WTC11 (cell line): Measurements from ENCODE around the gene USH1G. TPM values are rescaled to one million over a fixed set of nuclear protein-coding genes. Genes with fewer than 3 reads are reported as not detected.

Experiments used
- ATAC-seq: fragments of 200-7000 bp; cut with Tn5 transposase; 2 replicates; pipeline ENCODE4 v1.10.0; 2021; ENCODE audit warnings: mild to moderate bottlenecking, moderate library complexity
- CTCF ChIA-PET: fragments of 300-600 bp; sonication (Branson Sonifier 250); formaldehyde crosslinking; loops from one replicate; lab custom pipeline; 2021; ENCODE audit warnings: antibody characterized with exemption; lab: Charles Lee
- POLR2A ChIA-PET: fragments of 350-600 bp; sonication (Branson Sonifier 250); formaldehyde crosslinking; loops from one replicate; lab custom pipeline; 2021; ENCODE audit warnings: antibody characterized with exemption; lab: Charles Lee
- DNase-seq: peaks from one replicate; pipeline ENCODE4 v3.0.0; 2021; ENCODE audit warnings: low spot score
- H3K27ac Mint-ChIP-seq: 2 replicates; pipeline ENCODE4 v1.8.0; 2021; ENCODE audit warnings: mixed read lengths
- H3K27me3 Mint-ChIP-seq: 2 replicates; pipeline ENCODE4 v1.8.0; 2021; ENCODE audit warnings: low read depth, mild to moderate bottlenecking, moderate library complexity, mixed read lengths
- H3K36me3 Mint-ChIP-seq: 2 replicates; pipeline ENCODE4 v1.8.0; 2021; ENCODE audit warnings: mixed read lengths
- H3K4me1 Mint-ChIP-seq: 2 replicates; pipeline ENCODE4 v1.8.0; 2022; ENCODE audit warnings: mixed read lengths
- H3K4me3 Mint-ChIP-seq: 2 replicates; pipeline ENCODE4 v1.8.0; 2021; ENCODE audit warnings: mild to moderate bottlenecking, moderate library complexity, mixed read lengths
- H3K9me3 Mint-ChIP-seq: 2 replicates; pipeline ENCODE4 v1.8.0; 2021; ENCODE audit warnings: mixed read lengths
- AFF4 ChIP-seq: sonication (generic); formaldehyde crosslinking; IDR thresholded peaks from 2 replicates; pipeline ENCODE4 v1.8.1; 2023; ENCODE audit warnings: mild to moderate bottlenecking, missing genetic modification reagents, borderline replicate concordance
- E2F4 ChIP-seq: sonication (generic); formaldehyde crosslinking; IDR thresholded peaks from 2 replicates; pipeline ENCODE4 v1.8.1; 2022; ENCODE audit warnings: low read depth, mild to moderate bottlenecking, moderate library complexity, missing genetic modification reagents, borderline replicate concordance
- ELF4 ChIP-seq: sonication (generic); formaldehyde crosslinking; IDR thresholded peaks from 2 replicates; pipeline ENCODE4 v1.8.1; 2022; ENCODE audit warnings: low read depth, mild to moderate bottlenecking, moderate library complexity, missing genetic modification reagents
- EMX1 ChIP-seq: fragments of 250-450 bp; sonication (Bioruptor Pico); IDR thresholded peaks from 2 replicates; pipeline ENCODE4 v1.8.0; 2021; ENCODE audit warnings: mild to moderate bottlenecking
- FOXK1 ChIP-seq: sonication (generic); formaldehyde crosslinking; IDR thresholded peaks from 2 replicates; pipeline ENCODE4 v1.8.0; 2022; ENCODE audit warnings: mild to moderate bottlenecking, moderate library complexity, missing genetic modification reagents
- FOXP1 ChIP-seq: sonication (generic); formaldehyde crosslinking; IDR thresholded peaks from 2 replicates; pipeline ENCODE4 v1.8.0; 2022; ENCODE audit warnings: missing genetic modification reagents, mild to moderate bottlenecking, moderate library complexity, borderline replicate concordance
- GTF2I ChIP-seq: fragments of 250-450 bp; sonication (Bioruptor Pico); conservative IDR thresholded peaks from 2 replicates; pipeline ENCODE4 v1.4.0; 2021; ENCODE audit warnings: mild to moderate bottlenecking
- HMGA2 ChIP-seq: fragments of 250-450 bp; sonication (Bioruptor Pico); IDR thresholded peaks from 2 replicates; pipeline ENCODE4 v1.4.0; 2021; ENCODE audit warnings: mild to moderate bottlenecking, moderate library complexity
- HMGXB4 ChIP-seq: sonication (generic); formaldehyde crosslinking; IDR thresholded peaks from 2 replicates; pipeline ENCODE4 v1.8.1; 2023; ENCODE audit warnings: mild to moderate bottlenecking, moderate library complexity, missing genetic modification reagents
- IRF2 ChIP-seq: sonication (generic); formaldehyde crosslinking; IDR thresholded peaks from 2 replicates; pipeline ENCODE4 v1.8.0; 2022; ENCODE audit warnings: low read depth, missing genetic modification reagents, borderline replicate concordance
- JAZF1 ChIP-seq: fragments of 250-450 bp; sonication (Bioruptor Pico); IDR thresholded peaks from 2 replicates; pipeline ENCODE4 v1.9.0; 2021; ENCODE audit warnings: moderate library complexity, mild to moderate bottlenecking, inconsistent platforms
- MAX ChIP-seq: sonication (generic); formaldehyde crosslinking; IDR thresholded peaks from 2 replicates; pipeline ENCODE4 v1.8.0; 2022; ENCODE audit warnings: mild to moderate bottlenecking, missing genetic modification reagents
- MXD4 ChIP-seq: fragments of 250-450 bp; sonication (Bioruptor Pico); IDR thresholded peaks from 2 replicates; pipeline ENCODE4 v1.8.0; 2021; ENCODE audit warnings: mild to moderate bottlenecking, moderate library complexity, borderline replicate concordance
- NFYB ChIP-seq: sonication (generic); formaldehyde crosslinking; conservative IDR thresholded peaks from 2 replicates; pipeline ENCODE4 v1.8.0; 2022; ENCODE audit warnings: low read depth, missing genetic modification reagents
- NR2C2 ChIP-seq: sonication (generic); formaldehyde crosslinking; IDR thresholded peaks from 2 replicates; pipeline ENCODE4 v1.8.0; 2022; ENCODE audit warnings: mild to moderate bottlenecking, missing genetic modification reagents
- RELA ChIP-seq: sonication (generic); formaldehyde crosslinking; IDR thresholded peaks from 2 replicates; pipeline ENCODE4 v1.8.1; 2022; ENCODE audit warnings: missing genetic modification reagents, mild to moderate bottlenecking, borderline replicate concordance
- SMAD3 ChIP-seq: sonication (generic); formaldehyde crosslinking; IDR thresholded peaks from 2 replicates; pipeline ENCODE4 v1.8.0; 2022; ENCODE audit warnings: missing genetic modification reagents, mild to moderate bottlenecking, borderline replicate concordance
- USF2 ChIP-seq: sonication (generic); formaldehyde crosslinking; IDR thresholded peaks from 2 replicates; pipeline ENCODE4 v1.8.1; 2023; ENCODE audit warnings: mild to moderate bottlenecking, missing genetic modification reagents, moderate library complexity
- ZNF121 ChIP-seq: sonication (generic); formaldehyde crosslinking; IDR thresholded peaks from 2 replicates; pipeline ENCODE4 v1.8.0; 2023; ENCODE audit warnings: missing genetic modification reagents
- ZNF138 ChIP-seq: sonication (generic); formaldehyde crosslinking; conservative IDR thresholded peaks from 2 replicates; pipeline ENCODE4 v1.8.1; 2022; ENCODE audit warnings: mild to moderate bottlenecking, moderate library complexity, missing genetic modification reagents
- ZNF263 ChIP-seq: sonication (generic); formaldehyde crosslinking; IDR thresholded peaks from 2 replicates; pipeline ENCODE4 v1.8.1; 2022; ENCODE audit warnings: low read depth, mild to moderate bottlenecking, moderate library complexity, missing genetic modification reagents
- ZNF317 ChIP-seq: sonication (generic); formaldehyde crosslinking; IDR thresholded peaks from 2 replicates; pipeline ENCODE4 v1.8.1; 2023; ENCODE audit warnings: low read depth, mild to moderate bottlenecking, moderate library complexity, missing genetic modification reagents, borderline replicate concordance
- ZNF423 ChIP-seq: fragments of 250-450 bp; sonication (Bioruptor Pico); IDR thresholded peaks from 2 replicates; pipeline ENCODE4 v2.1.2; 2022; ENCODE audit warnings: mild to moderate bottlenecking, moderate library complexity
- ZNF671 ChIP-seq: fragments of 250-450 bp; sonication (Bioruptor Pico); IDR thresholded peaks from 2 replicates; pipeline ENCODE4 v1.8.0; 2021; ENCODE audit warnings: mild to moderate bottlenecking
- ZSCAN18 ChIP-seq: fragments of 250-450 bp; sonication (Bioruptor Pico); IDR thresholded peaks from 2 replicates; pipeline ENCODE4 v2.1.2; 2022; ENCODE audit warnings: mild to moderate bottlenecking, moderate library complexity
- total RNA-seq: library from RNA; stranded (reverse); gene quantifications from 3 replicates; pipeline ENCODE4 v1.2.3, GENCODE V29; 2021

The USH1G gene
- total RNA-seq, 1 experiment from 2014 or later: 1.9 TPM

GRCh38 chr17:74925242-74925641 lies 2.2 kb upstream of the USH1G start:
- Mint-ChIP-seq H3K36me3 (no peaks in the 10 kb centered on the region), H3K27me3 (peaks cover 84% of the 10 kb centered on the region), H3K4me3 (no peak overlapping the region), H3K4me1 (peaks cover 13% of the 10 kb centered on the region), H3K27ac (no peak overlapping the region), H3K9me3 (no peaks in the 10 kb centered on the region)
- no peak for TF ChIP-seq EMX1
- no peak for TF ChIP-seq E2F4 (CRISPR knock-in tag)
- no peak for TF ChIP-seq USF2 (CRISPR knock-in tag)
- no peak for TF ChIP-seq FOXK1 (CRISPR knock-in tag)
- TF ChIP-seq RELA (CRISPR knock-in tag): no peak
- TF ChIP-seq NFYB (CRISPR knock-in tag): no peak
- TF ChIP-seq NR2C2: no peak
- no peak for TF ChIP-seq ZNF423 (CRISPR knock-in tag)
- no peak for TF ChIP-seq IRF2
- TF ChIP-seq JAZF1 (CRISPR knock-in tag): no peak
- no peak for TF ChIP-seq ZNF671 (CRISPR knock-in tag)
- TF ChIP-seq MXD4: no peak
- no peak for TF ChIP-seq SMAD3 (CRISPR knock-in tag)
- TF ChIP-seq ZNF138 (CRISPR knock-in tag): no peak
- no peak for TF ChIP-seq ZNF317 (CRISPR knock-in tag)
- TF ChIP-seq AFF4 (CRISPR knock-in tag): no peak
- POLR2A ChIA-PET: interaction anchor here (0.6 kb wide), 1 partner anchor 8 kb away, joined by 14 read pairs; no protein-coding TSS in a partner anchor
- peak; percentile 9 for DNase-seq
- CTCF ChIA-PET: interaction anchor here (0.6 to 7.8 kb wide), 8 partner anchors 10 to 186 kb away, joined by 3 to 206 read pairs (median 4); no protein-coding TSS in a partner anchor
- no peak for ATAC-seq

- H3K4me1 Mint-ChIP-seq: peaks cover 13% of the 10 kb centered on the region
- no peaks in the 10 kb centered on the region for H3K9me3 Mint-ChIP-seq
- CTCF ChIA-PET: interaction anchor here (0.6 to 7.8 kb wide), 35 partner anchors 9 to 367 kb away, joined by 3 to 206 read pairs (median 5); partner anchors contain the start of genes CDR2L, FDXR, HID1 and KCTD2
- POLR2A ChIA-PET: interaction anchor here (0.5 to 0.9 kb wide), 3 partner anchors 9 to 111 kb away, joined by 3 to 14 read pairs (median 3); no protein-coding TSS in a partner anchor
- peaks cover 80% of the 10 kb centered on the region for H3K27me3 Mint-ChIP-seq
- no peak within 1 kb of the TSS for H3K27ac Mint-ChIP-seq
- DNase-seq: peak; percentile 24
- ATAC-seq: peak; percentile 12
- no peaks in the 10 kb centered on the region for H3K36me3 Mint-ChIP-seq
- peak within 1 kb of the TSS; percentile 70 for H3K4me3 Mint-ChIP-seq
- TF ChIP-seq ZNF263 (CRISPR knock-in tag): peak; percentile 74
- no peak for TF ChIP-seq ZSCAN18 (CRISPR knock-in tag)
- TF ChIP-seq ZNF121: no peak
- TF ChIP-seq HMGXB4 (CRISPR knock-in tag): no peak
- peak; percentile 61; the same call in 1 of the 2 replicates for TF ChIP-seq MAX (CRISPR knock-in tag)
- no peak for TF ChIP-seq HMGA2
- no peak for TF ChIP-seq NFYB (CRISPR knock-in tag)
- no peak for TF ChIP-seq ELF4 (CRISPR knock-in tag)
- TF ChIP-seq FOXP1 (CRISPR knock-in tag): peak; percentile 63
- TF ChIP-seq GTF2I (CRISPR knock-in tag): no peak
Measured at GRCh38 chr17:74924250-74924948, 1.3 kb upstream of the USH1G start, which contains the start of gene OTOP2. TSS of gene OTOP2 (plus strand) at chr17:74924273. CDS start at chr17:74924633, 360 bp downstream.
